DMS114 treated with DMSO at 0.1 percent for 48 hours (cell line): ENCODE results near the gene RASGEF1C.

Experiments
- DNase-seq: peaks from one replicate; lab custom pipeline; 2025; ENCODE audit not compliant: unreplicated experiment; lab: John Stamatoyannopoulos, UW

The RASGEF1C gene

GRCh38 chr5:180059326-180059725 lies 149.7 kb downstream of the RASGEF1C start:
- no peak for DNase-seq

GRCh38 chr5:180056153-180056552 lies 152.9 kb downstream of the RASGEF1C start:
- no peak for DNase-seq

- no peak for DNase-seq
These were observed 154.8 kb downstream of the RASGEF1C start for GRCh38 chr5:180054226-180054625.

GRCh38 chr5:180053061-180053602 lies 155.9 kb downstream of the RASGEF1C start:
- no peak for DNase-seq

- DNase-seq = no peak
These were observed 156.7 kb downstream of the RASGEF1C start for GRCh38 chr5:180052211-180052818.
